GM15510 (cell line): ENCODE measurements around the gene ABCC1.

Source experiments
- POLR2A ChIP-seq: IDR thresholded peaks from 3 replicates; pipeline ENCODE4 v1.6.1; 2011; ENCODE audit warnings: borderline replicate concordance; ENCODE audit not compliant: insufficient read length; ENCODE audit errors: extremely low read depth

Gene ABCC1

GRCh38 chr16:16003719-16004313 lies 54.4 kb downstream of the ABCC1 start:
- TF ChIP-seq POLR2A: no peak

- no peak for TF ChIP-seq POLR2A
These were observed 54.9 kb downstream of the ABCC1 start for GRCh38 chr16:16004314-16004749.

GRCh38 chr16:16005721-16006120 lies 56.3 kb downstream of the ABCC1 start:
- TF ChIP-seq POLR2A: no peak

GRCh38 chr16:16006650-16007049 lies 57.2 kb downstream of the ABCC1 start:
- TF ChIP-seq POLR2A: no peak

- no peak for TF ChIP-seq POLR2A
These were observed 58.3 kb downstream of the ABCC1 start for GRCh38 chr16:16007743-16008111.

- no peak for TF ChIP-seq POLR2A
These were observed 59.2 kb downstream of the ABCC1 start for GRCh38 chr16:16008666-16009065.

- TF ChIP-seq POLR2A: no peak
These were observed 60.0 kb downstream of the ABCC1 start for GRCh38 chr16:16009401-16009800.

GRCh38 chr16:16010194-16010593 lies 60.8 kb downstream of the ABCC1 start:
- no peak for TF ChIP-seq POLR2A

GRCh38 chr16:16012144-16012543 lies 62.7 kb downstream of the ABCC1 start:
- no peak for TF ChIP-seq POLR2A

GRCh38 chr16:16013812-16014211 lies 64.4 kb downstream of the ABCC1 start:
- no peak for TF ChIP-seq POLR2A

- TF ChIP-seq POLR2A: no peak
These were observed 65.2 kb downstream of the ABCC1 start for GRCh38 chr16:16014329-16015224.

- no peak for TF ChIP-seq POLR2A
These were observed 66.4 kb downstream of the ABCC1 start for GRCh38 chr16:16015849-16016248.

- TF ChIP-seq POLR2A: no peak
These were observed 67.1 kb downstream of the ABCC1 start for GRCh38 chr16:16016388-16016964.

- TF ChIP-seq POLR2A: no peak
These were observed 68.4 kb downstream of the ABCC1 start for GRCh38 chr16:16017812-16018211.

- no peak for TF ChIP-seq POLR2A
These were observed 69.3 kb downstream of the ABCC1 start for GRCh38 chr16:16018705-16019104.

GRCh38 chr16:16019488-16019887 lies 70.1 kb downstream of the ABCC1 start:
- TF ChIP-seq POLR2A: no peak
